Subcutaneous adipose tissue (tissue), 4 donors: ENCODE data around the gene MAL. TPM values are rescaled to one million over a fixed set of nuclear protein-coding genes. Genes with fewer than 3 reads are reported as not detected.

Source experiments
- total RNA-seq, 4 donors: library from RNA; depleted of rRNA; stranded (reverse); fragments of >200 nt; gene quantifications; one replicate each; pipeline ENCODE4 v1.1.0, GENCODE V29; 2016
- TF ChIP-seq, protein P1 (sequence below): fragments of 450-650 bp; IDR thresholded peaks from one replicate; pipeline ENCODE4 v1.5.1; 2016; ENCODE audit warnings: low read depth, mild to moderate bottlenecking, control low read depth, antibody characterized with exemption, moderate library complexity

The MAL gene
- total RNA-seq, 4 donors from 2014 or later = not detected

DNA sequence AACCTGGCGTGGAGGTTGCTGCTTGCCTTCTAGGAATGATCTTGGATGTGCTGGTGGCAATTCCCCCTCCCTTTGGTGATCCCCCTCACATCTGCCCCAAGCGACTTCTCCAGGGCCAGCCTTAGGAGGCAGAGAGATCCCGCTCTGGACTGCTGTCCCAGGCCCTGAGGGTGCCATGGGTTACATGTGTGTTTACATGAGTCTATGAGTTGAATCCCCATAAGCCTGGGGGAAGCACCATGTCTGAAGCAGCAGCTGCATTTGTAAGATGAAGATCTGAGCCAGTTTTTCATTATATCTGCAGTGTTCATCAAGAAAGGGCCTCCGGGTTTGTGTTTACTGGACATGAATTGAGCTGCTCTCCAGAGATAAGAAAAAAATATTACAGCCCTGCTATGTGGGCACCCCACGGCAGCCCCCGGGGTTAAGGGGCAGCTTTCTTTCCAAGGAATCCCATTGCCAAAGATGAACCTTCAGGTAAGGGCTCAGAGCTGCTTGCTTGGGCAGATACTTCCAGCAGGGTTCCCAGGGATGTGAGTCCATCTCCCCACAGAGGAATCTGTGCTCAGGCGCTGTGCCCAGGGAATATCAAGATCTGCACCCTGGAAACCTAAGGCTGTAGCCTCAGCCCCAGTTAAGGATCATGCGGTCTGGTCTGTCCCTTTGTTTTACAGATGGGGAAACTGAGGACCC is 50.1 kb downstream of the MAL start:
- TF ChIP-seq, protein P1, sequence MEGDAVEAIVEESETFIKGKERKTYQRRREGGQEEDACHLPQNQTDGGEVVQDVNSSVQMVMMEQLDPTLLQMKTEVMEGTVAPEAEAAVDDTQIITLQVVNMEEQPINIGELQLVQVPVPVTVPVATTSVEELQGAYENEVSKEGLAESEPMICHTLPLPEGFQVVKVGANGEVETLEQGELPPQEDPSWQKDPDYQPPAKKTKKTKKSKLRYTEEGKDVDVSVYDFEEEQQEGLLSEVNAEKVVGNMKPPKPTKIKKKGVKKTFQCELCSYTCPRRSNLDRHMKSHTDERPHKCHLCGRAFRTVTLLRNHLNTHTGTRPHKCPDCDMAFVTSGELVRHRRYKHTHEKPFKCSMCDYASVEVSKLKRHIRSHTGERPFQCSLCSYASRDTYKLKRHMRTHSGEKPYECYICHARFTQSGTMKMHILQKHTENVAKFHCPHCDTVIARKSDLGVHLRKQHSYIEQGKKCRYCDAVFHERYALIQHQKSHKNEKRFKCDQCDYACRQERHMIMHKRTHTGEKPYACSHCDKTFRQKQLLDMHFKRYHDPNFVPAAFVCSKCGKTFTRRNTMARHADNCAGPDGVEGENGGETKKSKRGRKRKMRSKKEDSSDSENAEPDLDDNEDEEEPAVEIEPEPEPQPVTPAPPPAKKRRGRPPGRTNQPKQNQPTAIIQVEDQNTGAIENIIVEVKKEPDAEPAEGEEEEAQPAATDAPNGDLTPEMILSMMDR = no peak

DNA sequence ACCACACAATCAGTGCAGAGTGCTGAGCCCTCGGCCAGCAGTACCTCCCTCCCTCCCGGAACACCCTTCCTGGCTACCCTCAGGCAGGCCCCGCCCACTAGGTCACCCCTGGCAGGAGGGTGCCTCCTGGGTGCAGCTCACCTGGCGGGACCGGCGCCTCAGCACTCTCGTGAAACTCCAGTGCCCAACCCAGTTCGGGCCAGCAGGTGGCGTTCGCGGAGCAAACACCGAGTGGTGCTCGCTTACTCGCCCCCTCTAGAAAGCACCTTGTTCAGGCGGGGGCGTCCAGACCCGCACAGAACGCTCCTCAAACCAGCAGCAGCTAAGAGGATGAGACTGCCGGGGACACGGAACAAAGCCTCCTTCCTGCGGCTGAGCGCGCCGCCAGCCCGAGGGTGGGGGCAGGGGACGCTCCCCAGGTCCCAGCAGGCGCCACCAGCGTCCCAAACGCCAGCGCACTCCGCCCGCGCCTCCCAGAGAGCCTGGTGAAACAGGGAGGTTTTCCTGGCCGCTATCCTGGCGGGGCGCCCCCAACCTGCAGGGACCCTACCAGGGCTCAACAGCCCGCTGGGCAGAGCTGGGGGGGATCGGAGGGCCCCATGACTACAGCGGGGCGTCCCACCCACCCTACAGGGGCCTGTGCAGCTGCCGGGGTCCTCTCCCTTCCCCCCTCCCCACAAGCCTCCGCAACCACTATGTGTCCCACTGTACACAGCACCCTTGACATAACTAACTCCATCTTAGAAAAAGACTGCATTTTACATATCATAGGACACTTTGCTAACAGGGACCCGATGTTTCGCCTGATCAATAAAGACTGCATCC is 51.4 kb downstream of the MAL start:
- TF ChIP-seq, protein P1 = no peak

DNA sequence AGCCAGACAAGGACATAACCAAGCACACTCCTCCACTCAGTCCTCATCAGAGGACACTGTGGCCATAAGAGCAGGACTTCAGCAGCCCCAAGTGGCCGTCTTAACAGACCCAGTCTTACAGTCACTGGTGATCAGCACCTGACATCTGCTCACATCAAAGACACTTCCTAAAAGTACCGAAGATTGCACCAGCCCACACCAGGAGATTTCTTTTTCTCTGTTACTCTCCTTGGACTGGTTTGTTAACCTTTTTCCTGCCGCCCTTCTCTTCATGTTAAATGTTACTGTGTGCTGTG is 52.0 kb downstream of the MAL start:
- TF ChIP-seq, protein P1 = no peak

DNA sequence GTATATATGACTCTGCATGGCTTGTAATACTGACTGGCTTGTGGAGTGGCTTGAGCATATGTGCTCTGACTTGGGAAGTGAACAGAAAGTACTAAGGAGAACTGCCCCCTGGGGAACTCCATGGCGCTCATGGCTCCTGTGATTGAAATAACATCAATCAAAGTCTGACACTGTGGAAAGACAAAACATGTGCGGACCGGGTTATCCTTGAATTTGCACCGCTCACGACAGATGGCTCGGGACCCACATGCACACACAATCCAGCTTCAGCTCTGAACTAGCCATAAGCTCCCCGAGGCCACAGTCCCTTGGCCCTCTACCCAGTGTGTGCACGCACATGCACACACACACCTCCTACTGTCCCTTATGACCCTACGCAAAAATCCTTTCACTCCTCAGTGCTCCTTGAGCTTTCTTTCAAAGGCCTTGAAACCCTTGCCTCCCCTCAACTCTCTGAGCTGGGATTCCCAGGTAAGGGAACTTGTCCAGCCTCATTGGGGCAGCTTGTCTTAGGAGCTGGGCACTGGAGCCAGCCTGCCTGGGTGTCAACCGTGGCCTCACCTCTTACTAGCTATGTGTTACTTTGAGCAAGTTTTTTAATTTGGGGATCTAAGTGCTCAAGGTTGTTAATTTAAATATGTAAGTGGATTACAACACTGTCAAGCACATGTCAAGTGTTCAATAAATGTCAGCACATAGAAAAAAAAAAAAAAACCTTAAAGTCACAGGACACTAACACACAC is 52.5 kb downstream of the MAL start:
- TF ChIP-seq, protein P1 = no peak

DNA sequence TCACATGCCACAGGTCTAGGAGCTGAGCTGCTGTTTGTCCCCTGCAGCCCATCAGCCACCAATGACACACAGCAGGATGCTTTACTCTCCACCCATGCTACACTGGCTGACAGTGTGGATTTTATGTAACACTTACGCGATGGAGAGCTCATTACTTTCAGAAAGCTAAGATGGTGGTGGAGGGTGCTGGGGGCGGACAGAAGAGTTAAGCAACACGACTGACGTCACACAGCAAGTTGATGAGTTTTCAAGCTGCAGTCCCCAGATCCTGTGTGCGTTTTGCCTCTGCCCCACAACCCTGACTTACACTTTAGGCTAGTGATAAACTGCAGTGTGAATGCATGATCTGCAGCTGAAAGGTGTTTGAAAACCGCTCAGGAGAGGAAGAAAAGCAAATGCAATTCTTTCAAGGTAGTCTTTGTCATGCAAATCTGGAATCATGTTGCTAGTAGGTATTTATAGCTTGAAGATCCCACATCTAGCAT is 53.7 kb downstream of the MAL start:
- TF ChIP-seq, protein P1 = no peak

DNA sequence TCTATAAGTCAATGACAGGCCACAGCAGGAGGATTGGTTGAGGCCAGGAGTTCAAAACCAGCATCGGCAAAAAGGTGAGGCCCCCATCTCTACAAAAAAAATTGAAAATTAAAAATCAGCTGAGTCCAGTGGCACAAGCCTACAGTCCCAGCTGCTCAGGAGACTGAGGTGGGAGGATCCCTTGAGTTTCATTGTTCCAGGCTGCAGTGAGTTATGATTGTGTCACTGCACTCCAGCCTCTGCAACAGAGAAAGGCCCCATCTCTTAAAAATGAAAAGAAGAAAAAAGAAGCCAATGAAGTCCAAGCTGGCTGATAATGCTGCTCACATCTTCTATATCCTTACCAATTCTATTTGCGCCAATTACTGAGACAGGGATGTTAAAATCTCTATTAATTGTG is 57.0 kb downstream of the MAL start:
- TF ChIP-seq, protein P1 = no peak

DNA sequence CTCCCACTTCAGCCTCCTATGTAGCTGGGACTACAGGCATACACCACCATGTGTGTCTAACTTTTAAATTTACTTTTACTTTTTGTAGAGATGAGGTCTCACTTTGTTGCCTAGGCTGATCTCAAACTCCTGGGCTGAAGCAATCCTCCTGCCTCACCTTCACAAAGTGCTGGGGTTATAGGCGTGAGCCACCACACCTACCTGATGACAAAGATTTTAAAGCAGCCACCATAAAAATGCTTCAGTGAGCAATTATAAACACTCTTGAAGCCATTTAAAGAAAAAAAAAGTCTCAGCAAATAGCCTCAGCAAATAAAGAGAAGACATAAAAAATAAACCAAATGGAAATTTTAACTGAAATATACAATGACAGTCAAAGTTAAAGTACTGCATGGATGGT is 60.5 kb downstream of the MAL start:
- TF ChIP-seq, protein P1 = no peak
